Activated naive CD8-positive, alpha-beta T cell treated with anti-CD3 and anti-CD28 coated beads, Interleukin-2, amount 50 U/mL, for 24 hours (primary cell): ENCODE measurements around the gene TBC1D13.

Source experiments
- ATAC-seq: fragments of 150-1000 bp; cut with Tn5 transposase; one replicate; pipeline ENCODE4 v1.10.0; 2021
- DNase-seq: peaks from one replicate; pipeline ENCODE4 v3.0.0; 2021
- H3K27ac Mint-ChIP-seq: one replicate; pipeline ENCODE4 v1.8.0; 2021; ENCODE audit warnings: mild to moderate bottlenecking, mixed read lengths
- H3K27me3 Mint-ChIP-seq: one replicate; pipeline ENCODE4 v1.8.0; 2021; ENCODE audit warnings: mixed read lengths
- H3K36me3 Mint-ChIP-seq: one replicate; pipeline ENCODE4 v1.8.0; 2021; ENCODE audit warnings: low read depth, mixed read lengths
- H3K4me1 Mint-ChIP-seq: one replicate; pipeline ENCODE4 v1.8.0; 2021; ENCODE audit warnings: mixed read lengths
- H3K4me3 Mint-ChIP-seq: one replicate; pipeline ENCODE4 v1.8.0; 2021; ENCODE audit warnings: mild to moderate bottlenecking, moderate library complexity, mixed read lengths
- H3K9me3 Mint-ChIP-seq: one replicate; pipeline ENCODE4 v1.8.0; 2021; ENCODE audit warnings: mixed read lengths

The TBC1D13 gene

GRCh38 chr9:128786681-128787601, at the start of gene TBC1D13:
Gene TBC1D13, plus strand, starts transcription at chr9:128787253. Its CDS starts 101 bp downstream, at chr9:128787354.
- peak within 1 kb of the TSS; percentile 84 for H3K27ac Mint-ChIP-seq
- DNase-seq (peak; percentile 90), ATAC-seq (peak; percentile 98)
- H3K9me3 Mint-ChIP-seq: no peaks in the 10 kb centered on the region
- peaks cover 2% of the 10 kb centered on the region for H3K36me3 Mint-ChIP-seq
- H3K4me1 Mint-ChIP-seq: peaks cover 28% of the 10 kb centered on the region
- H3K27me3 Mint-ChIP-seq: no peaks in the 10 kb centered on the region
- H3K4me3 Mint-ChIP-seq: peak within 1 kb of the TSS; percentile 86

- Mint-ChIP-seq H3K36me3 (peaks cover under 1% of the 10 kb centered on the region), H3K27me3 (no peaks in the 10 kb centered on the region), H3K9me3 (no peaks in the 10 kb centered on the region), H3K4me1 (no peaks in the 10 kb centered on the region), H3K4me3 (no peak overlapping the region), H3K27ac (no peak overlapping the region)
- no peak for ATAC-seq
- no peak for DNase-seq
Observed at GRCh38 chr9:128742401-128742800, 44.7 kb upstream of the TBC1D13 start.

- DNase-seq (no peak), ATAC-seq (no peak)
- H3K36me3 Mint-ChIP-seq: no peaks in the 10 kb centered on the region
- H3K27ac Mint-ChIP-seq: no peak overlapping the region
- no peaks in the 10 kb centered on the region for H3K4me1 Mint-ChIP-seq
- no peak overlapping the region for H3K4me3 Mint-ChIP-seq
- no peaks in the 10 kb centered on the region for H3K27me3 Mint-ChIP-seq
- no peaks in the 10 kb centered on the region for H3K9me3 Mint-ChIP-seq
Observed at GRCh38 chr9:128743421-128743820, 43.6 kb upstream of the TBC1D13 start.

GRCh38 chr9:128747241-128747640, 39.8 kb upstream of the TBC1D13 start:
- H3K36me3 Mint-ChIP-seq: no peaks in the 10 kb centered on the region
- ATAC-seq (no peak), DNase-seq (no peak)
- H3K4me3 Mint-ChIP-seq: no peak overlapping the region
- H3K27ac Mint-ChIP-seq: no peak overlapping the region
- no peaks in the 10 kb centered on the region for H3K9me3 Mint-ChIP-seq
- H3K27me3 Mint-ChIP-seq: no peaks in the 10 kb centered on the region
- H3K4me1 Mint-ChIP-seq: no peaks in the 10 kb centered on the region

GRCh38 chr9:128750926-128751595, 36.0 kb upstream of the TBC1D13 start:
- H3K36me3 Mint-ChIP-seq: no peaks in the 10 kb centered on the region
- DNase-seq (no peak), ATAC-seq (no peak)
- H3K27me3 Mint-ChIP-seq: no peaks in the 10 kb centered on the region
- no peak overlapping the region for H3K4me3 Mint-ChIP-seq
- H3K4me1 Mint-ChIP-seq: no peaks in the 10 kb centered on the region
- no peaks in the 10 kb centered on the region for H3K9me3 Mint-ChIP-seq
- H3K27ac Mint-ChIP-seq: no peak overlapping the region

- H3K36me3 Mint-ChIP-seq: no peaks in the 10 kb centered on the region
- ATAC-seq: no peak
- no peak overlapping the region for H3K4me3 Mint-ChIP-seq
Observed at GRCh38 chr9:128753627-128754026, 33.4 kb upstream of the TBC1D13 start.

GRCh38 chr9:128757602-128758001, 29.5 kb upstream of the TBC1D13 start:
- no peak overlapping the region for H3K27ac Mint-ChIP-seq

More at GRCh38 chr9:128753627-128754026, 33.4 kb upstream of the TBC1D13 start:
- Mint-ChIP-seq H3K27ac (no peak overlapping the region), H3K4me1 (no peaks in the 10 kb centered on the region), H3K9me3 (no peaks in the 10 kb centered on the region), H3K27me3 (no peaks in the 10 kb centered on the region)
- DNase-seq: no peak

GRCh38 chr9:128762671-128763449, 24.2 kb upstream of the TBC1D13 start:
- Mint-ChIP-seq H3K36me3 (peaks cover 3% of the 10 kb centered on the region), H3K27me3 (no peaks in the 10 kb centered on the region), H3K9me3 (no peaks in the 10 kb centered on the region), H3K27ac (no peak overlapping the region), H3K4me1 (no peaks in the 10 kb centered on the region), H3K4me3 (no peak overlapping the region)
- DNase-seq: no peak
- no peak for ATAC-seq

More at GRCh38 chr9:128757602-128758001, 29.5 kb upstream of the TBC1D13 start:
- Mint-ChIP-seq H3K9me3 (no peaks in the 10 kb centered on the region), H3K4me3 (no peak overlapping the region), H3K27me3 (no peaks in the 10 kb centered on the region), H3K4me1 (no peaks in the 10 kb centered on the region), H3K36me3 (no peaks in the 10 kb centered on the region)
- DNase-seq (no peak), ATAC-seq (no peak)

- Mint-ChIP-seq H3K27ac (peak overlapping the region; percentile 30), H3K27me3 (no peaks in the 10 kb centered on the region)
Observed at GRCh38 chr9:128764361-128764760, 22.7 kb upstream of the TBC1D13 start.

GRCh38 chr9:128765499-128765898, 21.6 kb upstream of the TBC1D13 start:
- H3K36me3 Mint-ChIP-seq: peaks cover 3% of the 10 kb centered on the region
- ATAC-seq: no peak
- DNase-seq: no peak
- no peak overlapping the region for H3K4me3 Mint-ChIP-seq
- H3K27me3 Mint-ChIP-seq: no peaks in the 10 kb centered on the region
- H3K27ac Mint-ChIP-seq: no peak overlapping the region
- peaks cover 7% of the 10 kb centered on the region for H3K4me1 Mint-ChIP-seq
- H3K9me3 Mint-ChIP-seq: no peaks in the 10 kb centered on the region

More at GRCh38 chr9:128764361-128764760, 22.7 kb upstream of the TBC1D13 start:
- no peak for DNase-seq
- Mint-ChIP-seq H3K4me1 (no peaks in the 10 kb centered on the region), H3K4me3 (no peak overlapping the region), H3K9me3 (no peaks in the 10 kb centered on the region), H3K36me3 (peaks cover 3% of the 10 kb centered on the region)
- peak; percentile 40 for ATAC-seq

GRCh38 chr9:128768606-128769005, 18.4 kb upstream of the TBC1D13 start:
- ATAC-seq (no peak), DNase-seq (no peak)
- Mint-ChIP-seq H3K9me3 (no peaks in the 10 kb centered on the region), H3K36me3 (peaks cover 3% of the 10 kb centered on the region), H3K4me1 (peaks cover 15% of the 10 kb centered on the region), H3K4me3 (no peak overlapping the region), H3K27me3 (no peaks in the 10 kb centered on the region), H3K27ac (no peak overlapping the region)

GRCh38 chr9:128770286-128771030, 16.6 kb upstream of the TBC1D13 start:
- Mint-ChIP-seq H3K36me3 (peaks cover 7% of the 10 kb centered on the region), H3K9me3 (peaks cover 4% of the 10 kb centered on the region), H3K27me3 (no peaks in the 10 kb centered on the region), H3K27ac (peak overlapping the region; percentile 23), H3K4me1 (peaks cover 15% of the 10 kb centered on the region), H3K4me3 (peak overlapping the region; percentile 87)
- DNase-seq (no peak), ATAC-seq (no peak)

- Mint-ChIP-seq H3K27ac (peak overlapping the region; percentile 64), H3K9me3 (peaks cover 4% of the 10 kb centered on the region), H3K4me1 (peaks cover 15% of the 10 kb centered on the region), H3K4me3 (peak overlapping the region; percentile 87), H3K27me3 (no peaks in the 10 kb centered on the region), H3K36me3 (peaks cover 7% of the 10 kb centered on the region)
- ATAC-seq (peak; percentile 20), DNase-seq (peak; percentile 26)
Observed at GRCh38 chr9:128771094-128771721, 15.8 kb upstream of the TBC1D13 start.
